ENCODE measurements around the gene GAA.

GAA gene

GRCh38 chr17:80118601-80119270 lies 17.4 kb downstream of the GAA start:
- peak; percentile 13 for DNase-seq

GRCh38 chr17:80119271-80119791 lies 17.9 kb downstream of the GAA start:
- DNase-seq, result no peak

GRCh38 chr17:80119839-80120238 lies 18.5 kb downstream of the GAA start:
- DNase-seq, result no peak

GRCh38 chr17:80122026-80122575 lies 20.7 kb downstream of the GAA start:
- no peak for DNase-seq

GRCh38 chr17:80122926-80123505 lies 21.6 kb downstream of the GAA start:
- no peak for DNase-seq

GRCh38 chr17:80123791-80124190 lies 22.4 kb downstream of the GAA start:
- no peak for DNase-seq

- peak; percentile 43 for DNase-seq
These were observed 23.1 kb downstream of the GAA start for GRCh38 chr17:80124351-80124981.

- DNase-seq, result no peak
These were observed 24.5 kb downstream of the GAA start for GRCh38 chr17:80125656-80126448.

GRCh38 chr17:80126449-80126715 lies 25.0 kb downstream of the GAA start:
- no peak for DNase-seq

- DNase-seq, result peak; percentile 69
These were observed 27.7 kb downstream of the GAA start for GRCh38 chr17:80129006-80129565.

GRCh38 chr17:80130992-80131391 lies 29.6 kb downstream of the GAA start:
- no peak for DNase-seq

GRCh38 chr17:80132906-80133625 lies 31.7 kb downstream of the GAA start:
- DNase-seq, result no peak

- no peak for DNase-seq
These were observed 32.2 kb downstream of the GAA start for GRCh38 chr17:80133626-80133970.

- DNase-seq, result no peak
These were observed 35.8 kb downstream of the GAA start for GRCh38 chr17:80137131-80137530.

GRCh38 chr17:80138856-80139426 lies 37.6 kb downstream of the GAA start:
- no peak for DNase-seq

GRCh38 chr17:80141463-80142165 lies 40.2 kb downstream of the GAA start:
- DNase-seq, result no peak

GRCh38 chr17:80142929-80143328 lies 41.5 kb downstream of the GAA start:
- no peak for DNase-seq

GRCh38 chr17:80145076-80146075 lies 44.0 kb downstream of the GAA start:
- peak; percentile 22 for DNase-seq

GRCh38 chr17:80146121-80147034 lies 45.0 kb downstream of the GAA start:
- DNase-seq, result peak; percentile 34

All from RPMI8226 (cell line).